Activated naive CD4-positive, alpha-beta T cell treated with anti-CD3 and anti-CD28 coated beads, Interleukin-2, amount 50 U/mL, for 72 hours (primary cell): Measurements from ENCODE around the gene EVL. TPM values are rescaled to one million over a fixed set of nuclear protein-coding genes. Genes with fewer than 3 reads are reported as not detected.

Source experiments
- ATAC-seq, 2 donors: fragments of 150-1000 bp; cut with Tn5 transposase; 2 replicates each; pipeline ENCODE4 v1.10.0; 2021; ENCODE audit warnings: mild to moderate bottlenecking in 2 of 2, moderate library complexity in 2 of 2
- DNase-seq, 2 donors: peaks; one replicate each; pipeline ENCODE4 v3.0.0; 2021 to 2022; ENCODE audit warnings: low spot score in 2 of 2
- H3K27ac Mint-ChIP-seq, 2 donors: one replicate each; pipeline ENCODE4 v1.8.0; 2022; ENCODE audit warnings: mild to moderate bottlenecking in 2 of 2, mixed read lengths in 2 of 2
- H3K36me3 Mint-ChIP-seq, 2 donors: one replicate each; pipeline ENCODE4 v1.8.0; 2022; ENCODE audit warnings: mixed read lengths in 2 of 2
- H3K9me3 Mint-ChIP-seq, 2 donors: one replicate each; pipeline ENCODE4 v1.8.0; 2022; ENCODE audit warnings: mixed read lengths in 2 of 2
- total RNA-seq, 2 donors: library from RNA; stranded (reverse); gene quantifications; one replicate each; pipeline ENCODE4 v1.2.3, GENCODE V29; 2022

Gene EVL
- total RNA-seq, 2 donors from 2014 or later, result 342 to 426 TPM

DNA sequence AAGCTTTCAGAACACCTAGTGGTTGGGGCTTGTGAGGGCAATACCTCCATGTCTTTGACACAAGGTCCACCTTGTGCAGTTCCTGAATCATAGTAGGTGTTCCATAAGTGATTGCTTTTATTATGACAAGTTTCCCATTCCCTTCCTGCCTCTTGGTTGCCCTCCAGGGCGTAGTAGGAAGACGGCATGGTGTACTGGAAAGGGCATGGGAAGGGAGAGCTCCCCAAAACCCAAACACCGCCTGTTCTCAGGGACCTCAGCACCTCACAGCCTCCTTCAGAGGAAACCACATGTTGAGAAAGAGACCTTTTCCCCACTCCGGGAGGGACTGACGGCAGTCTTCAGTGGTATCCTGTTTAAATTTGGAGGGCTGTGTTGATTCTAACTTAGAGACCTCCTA lies 21.1 kb downstream of the EVL start:
- Mint-ChIP-seq H3K27ac (peak overlapping the region; percentile 61 to 92), H3K36me3 (peaks cover 56 to 75% of the 10 kb centered on the region in 2 donors), H3K9me3 (peaks cover 0 to 5% of the 10 kb centered on the region in 2 donors)
- DNase-seq, result peak in 1 of 2 donors; percentile 45
- no peak for ATAC-seq

DNA sequence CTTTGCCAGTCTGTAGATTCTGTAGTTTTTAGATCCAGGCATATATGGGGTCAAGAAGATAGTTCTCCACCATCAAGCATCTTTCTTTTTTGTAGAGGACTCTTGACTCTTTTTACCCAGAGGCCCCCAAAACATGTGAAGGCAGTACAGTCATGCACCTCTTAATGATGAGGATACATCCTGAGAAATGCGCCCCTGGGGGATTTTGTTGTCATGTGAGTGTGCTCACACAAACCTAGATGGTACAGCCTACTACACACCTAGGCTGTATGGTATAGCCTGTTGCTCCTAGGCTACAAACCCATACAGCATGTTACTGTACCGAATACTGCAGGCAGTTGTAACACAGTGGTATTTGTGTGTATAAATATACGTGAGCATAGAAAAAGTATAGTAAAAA lies 23.0 kb downstream of the EVL start:
- Mint-ChIP-seq H3K27ac (no peak overlapping the region), H3K9me3 (peaks cover 0 to 5% of the 10 kb centered on the region in 2 donors), H3K36me3 (peaks cover 53 to 75% of the 10 kb centered on the region in 2 donors)
- no peak for DNase-seq
- ATAC-seq, result no peak

DNA sequence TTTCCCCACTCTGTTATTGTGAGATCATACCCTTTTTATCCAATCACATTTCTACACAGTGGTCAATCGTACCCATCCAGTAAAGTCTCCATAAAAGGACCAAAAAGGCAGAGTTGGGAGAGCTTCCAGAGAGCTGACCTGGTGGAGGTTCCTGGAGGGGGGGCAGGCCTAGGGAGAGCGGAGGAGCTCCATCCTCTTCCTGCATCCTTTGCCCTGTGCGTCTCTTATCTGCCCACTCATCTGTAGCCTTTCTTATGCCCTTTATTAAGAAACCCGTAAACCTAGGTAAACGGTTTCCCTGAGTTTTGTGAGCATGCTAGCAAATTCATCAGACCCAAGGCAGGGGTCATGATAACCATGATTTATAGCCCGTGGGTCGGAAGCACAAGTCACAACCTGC lies 26.2 kb downstream of the EVL start:
- H3K36me3 Mint-ChIP-seq, result peaks cover 31 to 60% of the 10 kb centered on the region in 2 donors
- DNase-seq (peak in 1 of 2 donors; percentile 48), ATAC-seq (peak; percentile 33 to 73)
- peak overlapping the region; percentile 66 to 91 for H3K27ac Mint-ChIP-seq
- H3K9me3 Mint-ChIP-seq, result peaks cover 0 to under 1% of the 10 kb centered on the region in 2 donors

DNA sequence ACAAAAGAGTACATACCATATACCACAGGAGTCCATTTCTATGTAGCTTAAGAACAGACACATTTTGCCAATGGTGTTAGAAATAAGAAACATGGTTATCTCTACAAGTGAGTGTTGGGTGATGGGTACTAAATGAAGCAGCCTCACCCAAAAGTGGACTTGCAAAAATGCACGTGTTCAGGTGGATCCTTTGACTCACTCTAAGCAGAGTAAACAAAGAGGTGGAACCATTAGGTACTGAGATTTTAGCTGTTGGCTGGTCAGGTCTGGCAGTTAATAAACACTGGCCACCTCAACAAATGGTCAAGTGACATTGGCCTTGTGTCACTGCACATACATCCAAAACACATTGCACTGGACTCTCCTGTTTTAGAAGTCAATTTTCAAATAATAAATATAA lies 27.6 kb downstream of the EVL start:
- no peak for ATAC-seq
- Mint-ChIP-seq H3K27ac (peak overlapping the region in 1 of 2 donors; percentile 66), H3K36me3 (peaks cover 29 to 56% of the 10 kb centered on the region in 2 donors), H3K9me3 (no peaks in the 10 kb centered on the region)
- DNase-seq, result no peak

DNA sequence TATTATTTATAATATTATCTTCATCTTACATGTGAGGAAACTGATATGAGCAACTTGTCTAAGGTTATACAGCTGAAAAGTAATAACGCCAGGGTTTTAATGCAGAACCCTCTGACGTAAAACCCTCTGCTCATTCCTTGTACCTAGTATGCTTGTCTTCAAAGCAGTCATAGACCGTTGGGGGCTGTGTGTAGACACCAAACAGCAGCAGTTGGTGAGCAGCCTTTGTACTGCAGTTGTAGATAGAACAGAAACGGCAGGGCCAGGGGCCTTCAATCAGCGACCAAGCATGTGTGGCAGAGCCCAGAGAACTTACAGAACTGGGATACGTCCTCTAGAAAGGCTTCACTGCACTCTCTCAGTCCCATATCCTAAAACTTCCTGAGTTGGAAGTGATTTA lies 28.1 kb downstream of the EVL start:
- Mint-ChIP-seq H3K36me3 (peaks cover 32 to 56% of the 10 kb centered on the region in 2 donors), H3K27ac (peak overlapping the region in 1 of 2 donors; percentile 18), H3K9me3 (no peaks in the 10 kb centered on the region)
- ATAC-seq (peak in 1 of 2 donors; percentile 51), DNase-seq (peak in 1 of 2 donors; percentile 35)

DNA sequence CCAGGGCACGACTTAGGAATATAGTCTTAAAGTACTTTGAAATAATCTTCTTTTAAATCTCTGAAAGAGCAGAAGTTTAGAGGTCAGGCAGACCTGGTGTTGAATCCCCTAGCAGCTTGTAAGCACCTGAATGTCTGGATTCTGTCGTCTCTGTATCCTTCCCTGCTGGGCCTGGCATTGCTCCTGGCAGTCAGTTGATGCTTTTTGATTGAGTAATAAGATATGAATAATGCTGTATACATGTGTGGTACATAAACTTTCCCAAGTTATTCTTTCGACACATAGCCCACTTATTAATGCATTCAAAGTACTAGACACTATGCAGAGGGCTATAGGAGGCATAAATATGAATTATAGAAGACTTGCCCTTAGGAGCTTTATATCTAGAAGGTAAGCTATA lies 31.4 kb downstream of the EVL start:
- peak overlapping the region; percentile 40 to 67 for H3K27ac Mint-ChIP-seq
- ATAC-seq (no peak), DNase-seq (no peak)
- H3K36me3 Mint-ChIP-seq, result peaks cover 36 to 46% of the 10 kb centered on the region in 2 donors
- no peaks in the 10 kb centered on the region for H3K9me3 Mint-ChIP-seq

DNA sequence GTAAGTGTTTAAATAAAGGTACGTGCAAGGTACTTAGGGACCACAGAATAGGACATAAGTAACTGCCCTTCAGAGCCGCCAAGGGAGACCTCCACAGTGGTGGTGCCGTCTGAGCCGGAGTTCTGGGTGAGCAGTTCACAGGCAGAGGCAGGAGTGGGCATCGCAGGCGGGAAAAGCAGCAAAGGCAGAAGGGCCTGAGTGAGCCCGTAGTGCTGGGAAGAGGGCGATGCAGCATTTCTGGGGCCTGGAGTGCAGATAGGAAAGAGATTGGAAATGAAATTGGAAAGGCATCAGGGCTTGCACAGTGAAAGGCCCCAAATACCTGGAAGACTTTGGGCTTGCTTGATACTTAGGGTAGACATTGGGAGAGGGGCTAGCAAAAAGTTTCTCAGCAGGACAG lies 32.9 kb downstream of the EVL start:
- Mint-ChIP-seq H3K9me3 (no peaks in the 10 kb centered on the region), H3K36me3 (peaks cover 38 to 46% of the 10 kb centered on the region in 2 donors), H3K27ac (peak overlapping the region; percentile 67 to 78)
- peak in 1 of 2 donors; percentile 52 for DNase-seq
- ATAC-seq, result no peak

DNA sequence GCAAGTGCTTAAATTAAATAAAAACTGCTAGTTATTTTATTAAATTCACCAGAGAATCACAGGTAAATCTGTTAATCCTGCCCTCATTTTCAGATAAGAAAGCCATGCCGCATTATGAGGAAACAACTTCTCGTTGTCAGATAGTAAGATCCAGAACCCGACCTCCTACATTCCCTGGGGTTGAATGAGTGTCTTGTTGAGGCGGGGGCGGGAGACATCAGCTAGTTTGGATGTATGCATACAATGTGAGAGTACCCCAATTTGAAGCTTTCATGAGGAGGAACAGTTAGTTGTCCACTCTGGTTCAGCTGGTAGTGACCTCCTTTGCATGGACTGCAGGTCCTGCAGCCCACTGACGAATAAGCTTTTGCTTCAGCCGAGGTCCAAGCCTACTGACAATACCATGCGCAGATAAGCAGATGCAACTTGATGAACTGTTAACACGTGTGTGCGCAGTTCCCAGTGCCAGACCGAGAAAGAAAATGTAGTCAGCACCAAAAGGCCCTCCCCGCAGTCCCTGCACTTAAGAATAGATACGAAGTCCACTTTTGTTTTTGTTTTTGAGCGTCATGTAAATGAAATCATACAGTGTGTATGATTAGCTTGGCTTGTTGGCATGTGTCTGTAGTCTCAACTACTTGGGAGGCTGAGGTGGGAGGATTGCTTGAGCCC lies 34.9 kb downstream of the EVL start:
- DNase-seq (peak in 1 of 2 donors; percentile 37), ATAC-seq (peak in 1 of 2 donors; percentile 18)
- no peaks in the 10 kb centered on the region for H3K9me3 Mint-ChIP-seq
- peak overlapping the region; percentile 38 to 62 for H3K27ac Mint-ChIP-seq
- peaks cover 51 to 52% of the 10 kb centered on the region in 2 donors for H3K36me3 Mint-ChIP-seq

DNA sequence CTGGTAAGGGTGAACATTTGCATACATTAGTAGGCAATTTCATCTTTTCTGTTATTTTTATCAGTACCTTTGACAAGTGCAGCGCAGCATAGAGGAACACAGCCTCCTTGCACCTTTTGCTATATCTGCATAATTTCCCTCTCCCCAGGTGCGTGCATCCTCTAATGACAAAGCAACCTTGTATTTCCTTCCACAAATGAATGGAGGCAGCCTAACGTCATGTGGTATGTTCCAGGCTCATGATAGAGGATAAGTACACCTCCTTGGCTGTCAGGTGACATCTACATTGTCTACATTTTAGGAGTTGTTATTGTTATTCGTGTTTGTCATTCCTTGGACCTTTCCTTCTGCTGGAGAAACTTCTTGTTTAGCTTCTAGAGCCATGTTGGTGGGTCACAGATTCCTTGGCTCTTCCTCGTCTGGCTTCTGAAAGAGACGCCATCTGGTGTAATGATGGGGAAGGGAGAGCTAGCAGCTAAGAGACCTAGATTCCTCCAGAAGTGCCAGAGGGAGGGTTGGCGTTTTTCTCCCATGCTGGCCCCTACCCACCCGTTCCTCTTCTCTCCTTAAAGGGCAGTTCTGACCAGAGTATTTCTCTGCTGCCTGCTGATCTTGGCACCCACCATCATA lies 37.0 kb downstream of the EVL start:
- ATAC-seq (no peak), DNase-seq (peak in 1 of 2 donors; percentile 18)
- H3K27ac Mint-ChIP-seq, result peak overlapping the region; percentile 92 to 97
- H3K9me3 Mint-ChIP-seq, result no peaks in the 10 kb centered on the region
- H3K36me3 Mint-ChIP-seq, result peaks cover 57 to 70% of the 10 kb centered on the region in 2 donors

DNA sequence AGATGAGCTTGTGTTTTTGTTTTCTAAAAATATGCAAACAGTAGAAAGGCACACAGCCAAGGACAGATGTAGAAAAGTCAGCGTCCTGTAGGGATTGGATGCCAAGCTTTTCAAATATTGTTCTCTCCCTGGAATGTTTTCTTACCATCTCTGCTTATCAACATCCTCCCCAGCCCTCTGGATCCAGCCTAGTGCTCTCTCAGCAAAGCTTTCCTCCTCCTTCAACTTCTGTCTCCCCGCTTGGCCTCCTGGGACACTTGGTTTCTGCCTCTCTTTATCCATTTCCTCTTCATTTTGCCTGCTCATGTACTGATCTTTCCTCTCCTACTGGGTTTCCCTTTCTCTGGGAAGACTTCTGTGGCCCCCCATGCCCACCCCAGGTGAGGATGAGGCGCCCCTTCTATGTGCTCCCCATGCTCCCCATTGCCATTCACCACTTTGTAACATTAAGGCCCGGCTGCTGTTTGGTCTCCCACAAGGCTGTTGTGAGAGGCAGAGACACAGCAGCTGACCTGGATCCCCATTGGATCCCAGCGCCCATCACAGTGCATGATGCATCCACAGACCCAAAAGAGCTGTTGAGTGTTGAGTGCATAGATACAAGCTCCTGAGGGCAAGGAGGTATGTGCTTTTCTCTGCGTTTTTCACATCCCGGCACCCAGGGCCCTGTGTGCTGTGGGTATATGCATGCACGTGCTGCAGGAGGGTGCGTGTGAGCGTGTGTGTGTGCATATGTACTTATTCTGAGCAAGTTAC lies 38.2 kb downstream of the EVL start:
- H3K9me3 Mint-ChIP-seq, result no peaks in the 10 kb centered on the region
- H3K27ac Mint-ChIP-seq, result peak overlapping the region; percentile 96 to 97
- peaks cover 59 to 70% of the 10 kb centered on the region in 2 donors for H3K36me3 Mint-ChIP-seq
- DNase-seq, result no peak
- peak; percentile 31 to 38 for ATAC-seq

DNA sequence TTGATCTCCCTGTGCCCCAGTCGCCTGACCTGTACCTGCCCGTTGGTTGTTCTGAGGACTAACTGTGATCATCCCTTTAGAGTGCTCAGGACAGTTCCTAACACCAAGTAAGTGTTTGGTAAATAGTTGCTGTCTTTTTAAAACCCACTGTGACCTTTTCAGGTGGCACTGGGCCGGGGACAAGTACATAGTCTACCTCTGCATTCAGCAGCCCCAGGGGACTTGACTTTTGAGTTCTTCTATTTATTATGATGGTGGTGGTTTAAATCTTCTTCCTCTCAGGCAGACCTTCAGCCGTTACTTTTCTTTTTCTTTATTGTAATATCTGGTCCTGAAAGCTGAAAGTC lies 38.8 kb downstream of the EVL start:
- ATAC-seq (no peak), DNase-seq (no peak)
- no peaks in the 10 kb centered on the region for H3K9me3 Mint-ChIP-seq
- H3K36me3 Mint-ChIP-seq, result peaks cover 58 to 68% of the 10 kb centered on the region in 2 donors
- H3K27ac Mint-ChIP-seq, result peak overlapping the region; percentile 96 to 97

DNA sequence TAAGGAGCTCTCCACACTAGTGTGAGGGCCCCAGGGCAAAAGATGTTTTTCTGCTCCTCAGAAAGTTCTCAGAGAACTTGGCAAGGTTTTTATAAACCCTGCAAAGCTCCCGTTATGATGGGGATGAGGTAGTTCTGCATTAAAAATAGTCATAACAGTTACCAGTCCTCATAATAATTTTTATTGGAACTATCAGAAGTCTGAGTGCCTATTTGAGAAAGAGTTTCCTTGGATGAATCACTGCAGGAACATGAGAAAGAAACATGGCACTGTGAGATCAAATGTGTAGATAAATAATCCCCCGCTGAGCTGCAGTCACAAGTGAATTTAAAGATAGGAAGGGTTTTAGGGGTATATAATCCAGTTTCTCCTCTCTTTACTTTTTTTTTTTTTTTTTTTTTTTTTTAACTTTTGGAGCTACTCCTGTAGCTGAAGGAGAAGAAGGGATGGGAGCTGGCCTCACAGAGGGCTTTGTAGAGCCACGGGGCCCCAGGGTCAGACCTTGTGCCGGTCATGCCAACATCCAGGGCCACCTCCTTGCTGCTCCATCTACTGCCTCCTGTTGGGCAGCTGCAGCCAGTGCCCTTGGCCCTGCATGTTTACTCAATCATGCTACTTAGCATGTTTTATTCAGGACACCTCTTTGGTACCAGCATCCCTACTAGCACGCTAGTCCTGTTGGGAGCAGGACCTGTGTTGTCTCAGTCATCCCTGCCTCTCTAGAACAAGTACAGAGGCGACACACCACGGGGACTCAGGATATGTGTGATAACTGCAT lies 39.5 kb downstream of the EVL start:
- no peak for DNase-seq
- Mint-ChIP-seq H3K36me3 (peaks cover 64 to 72% of the 10 kb centered on the region in 2 donors), H3K27ac (peak overlapping the region; percentile 96 to 97), H3K9me3 (no peaks in the 10 kb centered on the region)
- ATAC-seq, result peak; percentile 1 to 17

DNA sequence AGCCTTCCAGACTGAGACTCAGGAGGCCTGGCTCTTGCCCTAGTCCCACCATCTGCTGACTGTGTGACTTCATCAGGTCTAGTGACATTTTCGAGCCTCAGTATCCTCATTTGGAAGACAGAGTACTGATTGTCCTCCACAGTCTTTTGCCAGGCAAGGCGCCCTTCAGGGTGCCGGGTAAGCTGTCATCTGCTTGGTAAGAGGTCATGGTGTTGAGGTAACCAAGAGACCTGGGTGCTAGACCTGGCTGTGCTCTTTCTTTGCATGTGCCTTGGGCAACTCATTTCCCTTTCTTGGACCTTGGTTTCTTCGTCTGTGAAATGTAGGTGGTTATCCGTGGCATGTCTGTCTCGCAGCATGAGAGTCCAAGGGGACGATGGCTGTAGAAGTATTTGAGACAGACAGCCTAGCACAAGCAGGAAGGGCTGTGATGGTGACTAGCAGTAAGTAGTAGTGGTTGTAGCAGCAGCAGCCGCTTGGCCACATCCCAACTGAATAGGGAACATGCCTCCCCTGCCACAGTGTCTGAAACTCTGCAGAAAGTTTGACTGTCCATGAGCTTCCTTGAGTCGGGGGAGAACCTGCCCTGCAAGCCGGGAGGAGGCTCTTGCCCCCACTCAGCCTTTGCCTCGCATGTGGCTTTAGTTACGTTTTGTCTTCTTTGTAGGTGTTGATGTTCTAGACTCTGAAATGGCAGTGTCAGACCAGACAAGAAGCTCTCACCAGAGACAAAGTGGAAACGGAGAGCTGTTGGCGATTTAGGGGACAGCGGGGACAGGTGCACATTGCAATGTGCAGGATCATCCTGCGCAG lies 40.3 kb downstream of the EVL start:
- Mint-ChIP-seq H3K9me3 (no peaks in the 10 kb centered on the region), H3K36me3 (peaks cover 59 to 66% of the 10 kb centered on the region in 2 donors), H3K27ac (peak overlapping the region; percentile 88 to 97)
- DNase-seq (no peak), ATAC-seq (peak; percentile 5 to 22)

DNA sequence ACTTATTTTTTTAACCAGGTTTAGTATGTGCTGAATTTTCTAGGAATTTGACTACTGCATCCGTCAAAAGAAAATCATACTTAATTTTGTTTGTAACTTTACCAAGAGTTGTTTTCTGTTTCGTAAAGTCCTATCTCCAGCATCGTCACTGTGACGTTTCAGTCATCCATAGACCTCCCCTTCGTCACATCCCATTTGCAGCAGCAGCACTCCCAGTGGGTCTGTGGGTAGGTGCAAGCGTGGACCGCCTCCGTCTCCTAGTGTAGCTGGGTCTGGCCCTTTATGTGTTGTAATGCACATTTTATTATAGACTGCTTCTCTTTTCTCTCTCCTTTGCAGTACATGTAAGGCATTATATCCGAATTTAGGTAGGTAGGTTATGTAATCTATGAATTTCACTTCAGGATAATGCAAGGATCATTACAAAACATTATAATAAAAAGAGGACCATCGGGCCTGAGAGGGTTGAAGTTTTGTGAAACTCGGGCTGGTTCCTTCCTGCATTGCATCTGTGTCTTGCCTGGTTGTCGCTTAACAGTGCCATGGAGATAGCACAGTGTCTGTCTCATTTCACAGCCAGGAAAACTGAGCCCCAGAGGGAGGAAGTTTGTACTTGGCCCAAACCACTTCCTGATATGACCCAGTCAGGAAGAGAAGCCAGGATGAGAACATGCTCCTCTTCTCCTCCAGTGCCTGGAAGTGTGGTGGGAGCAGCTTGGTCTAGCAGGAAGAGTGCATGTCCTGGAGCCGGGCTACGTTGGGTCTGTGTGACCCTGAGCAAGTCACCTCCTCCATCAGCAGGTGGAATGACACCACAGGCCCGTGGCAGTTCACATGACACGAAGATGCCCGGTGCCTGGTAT lies 41.3 kb downstream of the EVL start:
- H3K27ac Mint-ChIP-seq, result peak overlapping the region; percentile 88 to 97
- DNase-seq (peak in 1 of 2 donors; percentile 36), ATAC-seq (peak; percentile 36 to 59)
- peaks cover 59 to 66% of the 10 kb centered on the region in 2 donors for H3K36me3 Mint-ChIP-seq
- H3K9me3 Mint-ChIP-seq, result no peaks in the 10 kb centered on the region

DNA sequence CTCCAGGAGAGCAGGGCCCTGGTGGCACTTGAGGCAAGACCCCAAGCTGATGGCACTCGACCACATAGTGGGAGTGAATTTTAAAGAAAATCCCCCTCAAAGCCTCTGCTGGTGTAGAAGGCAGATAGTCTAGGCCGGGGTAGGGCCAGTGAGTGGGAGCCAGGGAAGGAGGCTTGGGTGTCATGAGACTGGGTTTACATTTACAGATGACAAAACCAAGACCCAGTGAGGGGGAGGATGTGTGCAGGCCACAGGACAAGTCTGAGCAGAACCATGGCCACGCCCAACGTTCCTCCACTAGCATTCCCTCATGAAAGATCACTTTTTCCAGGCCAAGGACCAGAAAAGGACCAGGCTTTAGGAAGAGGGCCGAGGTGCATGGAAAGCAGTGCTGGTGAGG lies 42.0 kb downstream of the EVL start:
- ATAC-seq (peak in 1 of 2 donors; percentile 55), DNase-seq (no peak)
- Mint-ChIP-seq H3K9me3 (no peaks in the 10 kb centered on the region), H3K36me3 (peaks cover 56 to 62% of the 10 kb centered on the region in 2 donors), H3K27ac (peak overlapping the region; percentile 88 to 97)
